WTC11 (cell line): ENCODE measurements around the gene DEPDC4. TPM values are rescaled to one million over a fixed set of nuclear protein-coding genes. Genes with fewer than 3 reads are reported as not detected.

Experiments
- ATAC-seq: fragments of 200-7000 bp; cut with Tn5 transposase; 2 replicates; pipeline ENCODE4 v1.10.0; 2021; ENCODE audit warnings: mild to moderate bottlenecking, moderate library complexity
- CTCF ChIA-PET: fragments of 300-600 bp; sonication (Branson Sonifier 250); formaldehyde crosslinking; loops from one replicate; lab custom pipeline; 2021; ENCODE audit warnings: antibody characterized with exemption; lab: Charles Lee
- POLR2A ChIA-PET: fragments of 350-600 bp; sonication (Branson Sonifier 250); formaldehyde crosslinking; loops from one replicate; lab custom pipeline; 2021; ENCODE audit warnings: antibody characterized with exemption; lab: Charles Lee
- DNase-seq: peaks from one replicate; pipeline ENCODE4 v3.0.0; 2021; ENCODE audit warnings: low spot score
- H3K27ac Mint-ChIP-seq: 2 replicates; pipeline ENCODE4 v1.8.0; 2021; ENCODE audit warnings: mixed read lengths
- H3K27me3 Mint-ChIP-seq: 2 replicates; pipeline ENCODE4 v1.8.0; 2021; ENCODE audit warnings: low read depth, mild to moderate bottlenecking, moderate library complexity, mixed read lengths
- H3K36me3 Mint-ChIP-seq: 2 replicates; pipeline ENCODE4 v1.8.0; 2021; ENCODE audit warnings: mixed read lengths
- H3K4me1 Mint-ChIP-seq: 2 replicates; pipeline ENCODE4 v1.8.0; 2022; ENCODE audit warnings: mixed read lengths
- H3K4me3 Mint-ChIP-seq: 2 replicates; pipeline ENCODE4 v1.8.0; 2021; ENCODE audit warnings: mild to moderate bottlenecking, moderate library complexity, mixed read lengths
- H3K9me3 Mint-ChIP-seq: 2 replicates; pipeline ENCODE4 v1.8.0; 2021; ENCODE audit warnings: mixed read lengths
- ARID4B ChIP-seq: sonication (generic); formaldehyde crosslinking; IDR thresholded peaks from 2 replicates; pipeline ENCODE4 v1.8.0; 2023; ENCODE audit warnings: missing genetic modification reagents, mild to moderate bottlenecking, borderline replicate concordance
- ATF6 ChIP-seq: sonication (generic); formaldehyde crosslinking; IDR thresholded peaks from 2 replicates; pipeline ENCODE4 v1.8.1; 2023; ENCODE audit warnings: mild to moderate bottlenecking, missing genetic modification reagents
- CBFB ChIP-seq: sonication (generic); formaldehyde crosslinking; IDR thresholded peaks from 2 replicates; pipeline ENCODE4 v1.8.1; 2022; ENCODE audit warnings: mild to moderate bottlenecking, low read depth, missing genetic modification reagents
- CDX4 ChIP-seq: fragments of 250-450 bp; sonication (Bioruptor Pico); IDR thresholded peaks from 2 replicates; pipeline ENCODE4 v1.9.0; 2021; ENCODE audit warnings: moderate library complexity, mild to moderate bottlenecking, inconsistent platforms, borderline replicate concordance
- CREM ChIP-seq: sonication (generic); formaldehyde crosslinking; IDR thresholded peaks from 2 replicates; pipeline ENCODE4 v1.8.1; 2022; ENCODE audit warnings: mild to moderate bottlenecking, missing genetic modification reagents, moderate library complexity
- E2F4 ChIP-seq: sonication (generic); formaldehyde crosslinking; IDR thresholded peaks from 2 replicates; pipeline ENCODE4 v1.8.1; 2022; ENCODE audit warnings: low read depth, mild to moderate bottlenecking, moderate library complexity, missing genetic modification reagents, borderline replicate concordance
- EMX1 ChIP-seq: fragments of 250-450 bp; sonication (Bioruptor Pico); IDR thresholded peaks from 2 replicates; pipeline ENCODE4 v1.8.0; 2021; ENCODE audit warnings: mild to moderate bottlenecking
- FOXP4 ChIP-seq: sonication (generic); formaldehyde crosslinking; IDR thresholded peaks from 2 replicates; pipeline ENCODE4 v1.8.0; 2022; ENCODE audit warnings: mild to moderate bottlenecking, missing genetic modification reagents
- GTF2I ChIP-seq: fragments of 250-450 bp; sonication (Bioruptor Pico); conservative IDR thresholded peaks from 2 replicates; pipeline ENCODE4 v1.4.0; 2021; ENCODE audit warnings: mild to moderate bottlenecking
- MXD4 ChIP-seq: fragments of 250-450 bp; sonication (Bioruptor Pico); IDR thresholded peaks from 2 replicates; pipeline ENCODE4 v1.8.0; 2021; ENCODE audit warnings: mild to moderate bottlenecking, moderate library complexity, borderline replicate concordance
- NR2C2 ChIP-seq: sonication (generic); formaldehyde crosslinking; IDR thresholded peaks from 2 replicates; pipeline ENCODE4 v1.8.0; 2022; ENCODE audit warnings: mild to moderate bottlenecking, missing genetic modification reagents
- PREB ChIP-seq: sonication (generic); formaldehyde crosslinking; IDR thresholded peaks from 2 replicates; pipeline ENCODE4 v1.8.1; 2022; ENCODE audit warnings: mild to moderate bottlenecking, missing genetic modification reagents, moderate library complexity, borderline replicate concordance
- RORB ChIP-seq: fragments of 250-450 bp; sonication (Bioruptor Pico); IDR thresholded peaks from 2 replicates; pipeline ENCODE4 v1.9.0; 2021; ENCODE audit warnings: mild to moderate bottlenecking
- SOX15 ChIP-seq: fragments of 250-450 bp; sonication (Bioruptor Pico); IDR thresholded peaks from 2 replicates; pipeline ENCODE4 v1.9.0; 2021; ENCODE audit warnings: mild to moderate bottlenecking
- STAT6 ChIP-seq: sonication (generic); formaldehyde crosslinking; conservative IDR thresholded peaks from 2 replicates; pipeline ENCODE4 v1.8.1; 2023; ENCODE audit warnings: mild to moderate bottlenecking, low read depth, missing genetic modification reagents, moderate library complexity
- TP53 ChIP-seq: sonication (generic); formaldehyde crosslinking; IDR thresholded peaks from 2 replicates; pipeline ENCODE4 v1.8.1; 2023; ENCODE audit warnings: mild to moderate bottlenecking, missing genetic modification reagents
- ZNF263 ChIP-seq: sonication (generic); formaldehyde crosslinking; IDR thresholded peaks from 2 replicates; pipeline ENCODE4 v1.8.1; 2022; ENCODE audit warnings: low read depth, mild to moderate bottlenecking, moderate library complexity, missing genetic modification reagents
- ZNF416 ChIP-seq: fragments of 250-450 bp; sonication (Bioruptor Pico); IDR thresholded peaks from 2 replicates; pipeline ENCODE4 v1.9.0; 2021; ENCODE audit warnings: mild to moderate bottlenecking, inconsistent platforms
- ZNF425 ChIP-seq: fragments of 250-450 bp; sonication (Bioruptor Pico); conservative IDR thresholded peaks from 2 replicates; pipeline ENCODE4 v1.9.0; 2021; ENCODE audit warnings: mild to moderate bottlenecking
- total RNA-seq: library from RNA; stranded (reverse); gene quantifications from 3 replicates; pipeline ENCODE4 v1.2.3, GENCODE V29; 2021

DEPDC4 gene
- total RNA-seq, 1 experiment from 2014 or later = 5.5 TPM

- TF ChIP-seq CDX4 (CRISPR knock-in tag) (no peak), CBFB (CRISPR knock-in tag) (no peak), MXD4 (CRISPR knock-in tag) (no peak), ATF6 (CRISPR knock-in tag) (no peak), E2F4 (no peak), GTF2I (CRISPR knock-in tag) (no peak), EMX1 (CRISPR knock-in tag) (no peak), CREM (CRISPR knock-in tag) (no peak), FOXP4 (no peak)
- TF ChIP-seq, all 79 proteins: peak for 0
Observed at GRCh38 chr12:100263131-100263530, 3.7 kb downstream of the DEPDC4 start (continued).

- H3K4me3 Mint-ChIP-seq = no peak overlapping the region
- no peaks in the 10 kb centered on the region for H3K9me3 Mint-ChIP-seq
- ATAC-seq (no peak), DNase-seq (no peak)
- POLR2A ChIA-PET = no interaction called here
- H3K27ac Mint-ChIP-seq = no peak overlapping the region
- no peaks in the 10 kb centered on the region for H3K36me3 Mint-ChIP-seq
- CTCF ChIA-PET = no interaction called here
- no peaks in the 10 kb centered on the region for H3K4me1 Mint-ChIP-seq
- no peaks in the 10 kb centered on the region for H3K27me3 Mint-ChIP-seq
- TF ChIP-seq TP53 (CRISPR knock-in tag) (no peak), RORB (CRISPR knock-in tag) (no peak), ZNF425 (CRISPR knock-in tag) (no peak), CDX4 (CRISPR knock-in tag) (no peak), ZNF263 (CRISPR knock-in tag) (no peak), STAT6 (CRISPR knock-in tag) (no peak), ZNF416 (CRISPR knock-in tag) (no peak), ARID4B (no peak), MXD4 (CRISPR knock-in tag) (no peak), SOX15 (no peak), PREB (CRISPR knock-in tag) (no peak), NR2C2 (CRISPR knock-in tag) (no peak)
Observed at GRCh38 chr12:100258127-100258526, 8.8 kb downstream of the DEPDC4 start.
